ENCODE data around the gene SLC7A10. TPM values are rescaled to one million over a fixed set of nuclear protein-coding genes. Genes with fewer than 3 reads are reported as not detected.

Gene SLC7A10
- total RNA-seq, 1 donor from 2014 or later: 9.0 TPM

DNA sequence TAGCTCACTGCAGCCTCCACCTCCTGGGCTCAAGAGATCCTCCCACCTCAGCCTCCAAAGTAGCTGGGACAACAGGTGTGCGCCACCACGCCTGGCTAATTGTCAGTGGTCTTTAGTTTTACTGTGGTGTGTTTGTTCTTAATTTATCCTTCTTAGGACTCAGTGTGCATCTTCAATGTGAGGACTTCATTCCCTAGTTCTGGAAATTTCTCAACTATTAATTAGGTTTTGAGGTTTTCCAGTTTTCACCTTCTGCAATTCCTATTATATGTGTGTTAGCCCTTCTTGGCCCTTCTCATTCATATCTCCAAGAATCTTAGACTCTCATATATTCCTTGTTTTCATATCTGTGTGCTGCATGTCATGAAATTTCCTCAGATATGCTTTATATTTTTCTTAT lies 32.2 kb upstream of the SLC7A10 start:
- ATAC-seq (no peak), DNase-seq (ENCODE audit: low spot score) (no peak)
- intact Hi-C loops (cut with DNase I): no loop called here

DNA sequence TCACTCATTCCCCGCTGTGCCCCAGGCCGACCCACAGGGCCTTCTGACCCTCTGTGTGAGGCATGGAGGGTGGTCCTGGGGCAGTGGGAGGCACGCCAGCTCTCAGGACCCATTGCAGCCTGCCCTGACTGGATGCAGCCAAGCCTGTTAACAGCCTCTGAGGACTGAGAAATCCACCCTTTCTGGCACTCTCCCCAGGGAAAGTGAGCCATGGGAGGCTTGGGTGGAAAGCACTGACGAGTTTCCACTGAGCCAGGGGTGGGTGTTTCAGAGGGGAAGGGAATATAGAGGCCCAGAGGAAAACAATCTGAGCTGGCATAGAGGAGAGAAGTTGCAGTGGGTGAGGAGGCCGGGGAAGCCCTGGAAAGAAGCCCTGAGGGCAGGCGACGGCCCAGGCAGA lies 30.6 kb upstream of the SLC7A10 start:
- DNase-seq (ENCODE audit: low spot score) (no peak), ATAC-seq (no peak)
- intact Hi-C loops (cut with DNase I): no loop called here

DNA sequence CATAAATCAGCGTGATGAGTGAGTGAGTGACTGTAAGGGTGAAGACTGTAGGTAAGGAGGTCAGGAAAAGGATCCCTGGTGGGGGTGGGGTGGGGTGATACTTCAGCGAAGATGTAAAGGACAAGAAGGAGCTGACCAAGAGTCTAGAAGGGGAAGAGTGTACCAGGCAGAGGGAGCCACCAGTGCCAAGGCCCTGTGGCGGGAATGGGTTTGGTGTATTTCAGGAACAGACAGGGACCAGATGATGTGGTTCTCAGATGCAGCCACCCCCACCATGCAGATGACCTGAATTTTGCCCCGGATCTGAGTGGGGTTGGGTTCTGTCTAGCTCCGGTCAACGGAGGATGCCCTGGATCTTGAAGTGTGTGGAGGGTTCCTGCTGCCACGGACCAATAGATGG lies 30.1 kb upstream of the SLC7A10 start:
- DNase-seq (ENCODE audit: low spot score) (no peak), ATAC-seq (no peak)
- intact Hi-C loops (cut with DNase I): no loop called here

DNA sequence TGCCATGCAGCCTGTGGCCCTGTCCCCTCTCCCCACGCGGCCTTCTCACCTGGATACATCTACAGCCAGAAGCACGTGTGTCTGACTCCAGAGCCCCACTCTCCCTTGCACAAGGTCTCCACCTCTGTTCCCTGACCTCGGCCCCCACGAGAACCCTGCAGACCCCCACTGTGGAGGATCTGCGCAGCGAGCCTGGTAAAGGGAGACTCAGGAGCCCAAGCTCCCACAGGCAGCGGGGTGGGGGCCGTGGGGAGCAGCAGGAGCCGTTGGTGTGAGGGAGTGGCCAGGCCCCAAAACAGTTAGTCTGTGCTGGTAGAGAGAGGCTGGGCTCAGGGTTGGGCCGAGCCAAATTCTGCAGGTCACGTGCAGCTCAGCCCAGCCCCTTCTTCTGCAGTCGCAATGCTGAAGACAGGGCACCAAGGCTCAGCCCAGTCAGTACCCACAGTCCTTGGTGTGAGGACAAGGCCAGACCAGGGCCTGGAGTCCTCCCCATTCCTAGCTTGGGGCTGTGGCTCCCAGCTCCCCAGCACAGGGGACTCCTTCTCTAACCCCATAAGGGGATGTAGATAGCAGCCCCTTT lies 28.7 kb upstream of the SLC7A10 start:
- intact Hi-C loops (cut with DNase I): no loop called here
- ATAC-seq (no peak), DNase-seq (ENCODE audit: low spot score) (no peak)

DNA sequence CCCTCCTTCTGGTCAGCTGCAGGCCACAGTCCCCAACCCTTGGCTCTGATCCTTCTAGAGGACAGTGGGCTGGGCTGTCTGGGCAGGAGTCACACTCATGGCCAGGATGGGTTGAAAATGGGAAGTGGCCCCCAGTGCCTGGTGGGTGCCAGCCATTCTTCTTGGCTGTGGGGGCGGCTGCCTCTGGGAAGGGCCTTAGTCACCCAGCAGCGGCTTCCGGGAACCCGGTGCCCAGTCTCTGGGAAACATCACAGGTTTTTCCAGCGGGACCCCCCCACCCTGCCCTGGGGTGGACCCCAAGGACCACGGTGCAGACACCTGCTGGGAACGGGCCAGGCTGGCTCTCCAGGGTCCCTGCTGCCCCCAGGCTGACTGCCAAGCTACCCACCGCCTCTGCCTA lies 27.3 kb upstream of the SLC7A10 start:
- no peak for DNase-seq (ENCODE audit: low spot score)
- no peak for ATAC-seq
- intact Hi-C loops (cut with DNase I): no loop called here

DNA sequence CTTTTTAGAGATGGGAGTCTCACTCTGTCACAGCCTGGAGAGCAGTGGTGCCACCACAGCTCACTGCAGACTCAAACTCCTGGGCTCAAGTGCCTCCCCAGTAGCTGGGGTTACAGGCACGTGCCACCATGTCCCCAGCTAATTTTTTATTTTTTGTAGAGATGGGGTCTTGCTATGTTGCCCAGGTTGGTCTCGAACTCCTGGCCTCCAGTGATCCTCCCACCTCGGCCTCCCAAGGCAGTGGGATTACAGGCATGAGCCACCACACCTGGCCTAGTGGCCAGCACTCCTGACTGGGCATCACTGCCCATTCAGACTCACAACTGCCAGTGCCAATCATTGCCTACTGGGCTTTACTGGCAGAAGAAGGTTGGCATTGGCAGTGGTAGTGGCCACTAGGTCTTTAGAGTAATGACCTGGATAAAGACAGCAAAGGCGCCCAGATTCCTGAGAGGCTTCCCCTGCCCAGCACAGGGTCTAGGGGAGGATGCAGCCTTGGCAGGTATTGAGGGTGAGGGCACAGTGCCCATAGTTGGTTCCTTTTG lies 26.8 kb upstream of the SLC7A10 start:
- intact Hi-C loops (cut with DNase I): no loop called here
- no peak for ATAC-seq
- no peak for DNase-seq (ENCODE audit: low spot score)

DNA sequence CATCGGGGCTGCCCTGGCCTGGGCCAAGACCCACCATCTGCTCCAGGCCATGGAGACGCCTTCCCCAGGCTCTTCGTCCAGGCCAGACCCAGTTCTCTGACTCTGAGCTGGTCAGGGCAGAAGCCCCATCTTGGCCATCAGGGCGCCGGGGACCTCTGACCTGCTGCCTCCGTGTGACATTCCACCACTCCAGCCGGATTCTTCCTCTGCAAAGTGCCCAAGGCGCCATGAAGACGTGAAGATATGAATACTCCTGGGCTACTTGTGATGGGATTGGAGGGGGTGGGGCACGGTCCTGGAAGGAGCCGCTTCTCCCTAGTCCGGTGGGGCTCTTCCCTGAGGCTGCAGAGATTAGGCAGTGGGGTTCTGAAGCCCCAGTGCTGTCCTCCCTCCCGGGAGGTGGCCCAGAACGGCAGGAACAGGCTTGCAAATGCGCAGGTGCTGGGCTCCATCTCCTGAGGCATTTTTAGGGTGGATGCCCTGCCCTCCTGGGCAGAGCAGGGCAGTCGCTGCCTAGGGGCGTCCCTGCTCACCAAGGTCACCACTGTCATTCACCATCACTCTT lies 26.0 kb upstream of the SLC7A10 start:
- DNase-seq (ENCODE audit: low spot score) (no peak), ATAC-seq (no peak)

DNA sequence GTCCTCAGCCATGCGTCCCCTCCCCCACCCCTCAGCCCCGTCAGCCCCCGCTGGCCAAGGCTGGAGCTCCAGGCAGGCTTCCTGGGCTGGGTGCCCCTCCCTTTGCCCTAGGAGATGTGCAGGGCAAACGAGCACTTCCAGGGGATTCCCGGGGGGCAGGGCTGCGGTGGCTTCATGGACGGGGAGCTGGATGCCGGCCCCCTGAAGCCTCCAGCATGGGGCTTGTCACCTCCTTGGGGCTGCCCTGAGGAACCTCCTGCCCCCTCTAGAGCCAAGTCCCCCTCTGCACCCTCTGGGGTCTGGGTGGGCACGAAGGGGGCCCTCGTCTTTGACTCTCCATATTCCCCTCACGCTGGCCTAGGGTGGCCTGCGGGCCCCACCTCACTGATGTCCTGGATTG lies 25.4 kb upstream of the SLC7A10 start:
- DNase-seq (ENCODE audit: low spot score): no peak
- intact Hi-C loops (cut with DNase I): no loop called here
- ATAC-seq: no peak

More for the DNA sequence above, 26.0 kb upstream of the SLC7A10 start:
- intact Hi-C loops (cut with DNase I): no loop called here

DNA sequence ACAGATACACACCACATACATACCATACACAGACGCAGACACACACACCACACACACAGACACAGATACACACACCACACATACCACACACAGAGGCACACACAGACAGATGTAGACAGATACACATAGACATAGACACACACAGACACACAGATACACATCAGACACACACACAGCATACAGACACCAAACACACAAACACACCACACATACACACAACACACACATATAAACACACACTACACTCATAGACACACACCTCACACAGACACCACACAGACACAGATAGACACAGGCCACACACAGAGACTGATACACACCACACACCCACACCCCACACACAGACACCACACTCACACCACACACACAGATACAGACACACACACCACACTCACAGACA lies 24.9 kb upstream of the SLC7A10 start:
- intact Hi-C loops (cut with DNase I): no loop called here
- DNase-seq (ENCODE audit: low spot score): no peak
- no peak for ATAC-seq

DNA sequence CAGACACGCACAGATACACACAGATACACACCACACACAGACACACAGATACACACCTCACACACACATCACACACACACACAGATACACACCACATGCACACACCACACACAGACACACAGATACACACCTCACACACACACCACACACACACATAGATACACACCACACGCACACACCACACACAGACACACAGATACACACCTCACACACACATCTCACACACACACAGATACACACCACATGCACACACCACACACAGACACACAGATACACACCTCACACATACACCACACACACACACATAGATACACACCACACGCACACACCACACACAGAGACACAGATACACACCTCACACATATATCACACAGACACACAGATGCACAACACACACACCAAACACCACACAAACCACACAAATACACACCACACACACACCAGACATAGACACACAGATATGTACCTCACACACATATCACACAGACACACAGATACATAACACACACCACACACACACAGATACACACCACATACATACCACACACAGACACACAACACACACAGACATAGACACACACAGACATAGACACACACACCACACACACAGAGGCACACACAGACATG lies 24.2 kb upstream of the SLC7A10 start:
- no peak for DNase-seq (ENCODE audit: low spot score)
- intact Hi-C loops (cut with DNase I): no loop called here
- no peak for ATAC-seq

DNA sequence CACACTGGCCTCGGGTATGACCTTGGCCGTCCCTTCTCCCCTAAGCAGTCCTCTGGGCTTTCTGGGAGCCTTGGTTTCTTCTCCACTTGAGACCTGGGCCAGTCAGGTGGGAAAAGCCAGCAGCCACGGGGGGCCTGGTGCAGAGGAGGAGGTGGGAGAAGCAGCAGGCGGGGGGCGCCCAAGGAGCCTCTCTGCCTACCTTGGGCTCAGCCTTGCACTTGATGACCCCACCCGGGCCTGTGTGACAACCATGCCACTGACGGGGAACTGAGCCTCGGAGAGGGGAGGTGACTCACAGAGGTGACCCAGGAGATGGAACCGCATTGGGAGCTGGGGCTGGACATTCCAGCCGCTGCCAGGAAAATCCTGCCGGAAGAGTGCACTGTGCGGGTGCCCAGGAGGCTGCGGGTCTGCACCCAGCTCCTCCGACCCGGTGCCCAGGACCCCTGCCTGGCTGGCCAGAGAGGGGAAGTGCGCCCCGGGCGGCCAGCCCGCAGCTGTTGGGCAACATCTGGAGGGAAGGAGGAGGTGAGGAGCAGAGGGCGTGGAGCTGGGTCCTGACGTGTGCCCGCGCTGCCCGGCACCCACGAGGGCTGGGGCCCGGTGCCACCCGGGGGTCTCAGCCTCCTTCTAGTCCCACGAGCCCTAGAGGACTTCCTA lies 23.4 kb upstream of the SLC7A10 start:
- ATAC-seq (peak; percentile 29), DNase-seq (ENCODE audit: low spot score) (no peak)
- intact Hi-C loops (cut with DNase I): no loop called here

DNA sequence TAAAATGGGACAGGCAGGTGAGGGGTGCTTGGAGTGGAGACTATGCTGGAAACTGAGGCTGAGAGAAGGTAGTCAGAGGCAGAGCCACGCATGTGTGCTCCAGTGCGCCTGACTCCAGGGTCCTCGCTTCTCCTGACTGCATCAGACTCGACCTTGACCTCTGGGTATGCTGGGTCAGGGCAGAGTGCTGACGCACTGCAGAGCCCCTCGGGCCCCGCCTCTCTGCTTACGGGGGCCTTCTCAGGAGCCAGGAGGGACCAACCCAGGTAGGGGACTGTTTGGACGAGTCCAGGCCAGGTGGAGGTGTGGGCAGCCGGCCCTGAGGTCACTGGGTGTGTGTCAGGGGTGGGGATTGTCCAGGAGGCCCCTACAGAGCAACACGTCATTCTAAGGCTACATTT lies 22.9 kb upstream of the SLC7A10 start:
- no peak for DNase-seq (ENCODE audit: low spot score)
- no peak for ATAC-seq
- intact Hi-C loops (cut with DNase I): no loop called here

DNA sequence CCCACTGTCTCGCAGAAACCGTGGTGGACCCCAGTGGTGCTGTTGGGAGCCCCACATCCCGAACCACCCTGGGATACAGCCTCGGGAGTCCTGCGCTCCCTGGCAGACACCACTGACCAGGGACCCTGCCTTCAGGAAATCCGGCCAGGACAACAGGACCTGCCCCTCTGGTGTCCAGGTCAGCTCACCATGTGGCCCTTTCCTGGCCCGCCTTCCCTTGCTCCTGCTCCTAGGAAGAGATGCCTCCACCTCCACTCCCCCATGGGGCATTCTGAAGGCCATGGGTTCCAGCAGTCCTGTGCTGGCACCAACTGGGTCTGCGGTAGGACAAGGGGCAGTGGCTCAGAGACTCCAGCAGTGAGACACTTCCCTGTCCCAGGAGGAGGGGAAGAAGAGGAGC lies 22.5 kb upstream of the SLC7A10 start:
- intact Hi-C loops (cut with DNase I): no loop called here
- DNase-seq (ENCODE audit: low spot score) (no peak), ATAC-seq (no peak)

DNA sequence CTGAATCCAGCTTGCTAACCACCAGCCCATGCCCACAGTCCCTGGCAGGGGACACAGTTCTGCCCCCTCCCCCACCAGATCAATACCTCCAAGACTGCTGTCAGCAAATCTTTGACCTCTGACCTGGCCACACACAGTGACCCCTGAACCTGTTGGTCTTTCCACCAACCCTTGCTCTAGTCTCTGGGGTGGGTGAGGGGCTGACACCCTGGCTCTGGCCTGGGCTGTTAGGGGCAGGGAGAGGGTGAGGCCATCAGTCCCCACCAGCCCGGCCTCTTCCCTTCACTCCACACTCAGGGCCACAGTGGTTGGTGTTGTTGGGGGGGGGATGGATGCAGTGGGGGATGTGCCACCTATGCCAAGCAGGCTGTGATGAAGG lies 21.8 kb upstream of the SLC7A10 start:
- no peak for ATAC-seq
- intact Hi-C loops (cut with DNase I): no loop called here
- DNase-seq (ENCODE audit: low spot score): no peak

DNA sequence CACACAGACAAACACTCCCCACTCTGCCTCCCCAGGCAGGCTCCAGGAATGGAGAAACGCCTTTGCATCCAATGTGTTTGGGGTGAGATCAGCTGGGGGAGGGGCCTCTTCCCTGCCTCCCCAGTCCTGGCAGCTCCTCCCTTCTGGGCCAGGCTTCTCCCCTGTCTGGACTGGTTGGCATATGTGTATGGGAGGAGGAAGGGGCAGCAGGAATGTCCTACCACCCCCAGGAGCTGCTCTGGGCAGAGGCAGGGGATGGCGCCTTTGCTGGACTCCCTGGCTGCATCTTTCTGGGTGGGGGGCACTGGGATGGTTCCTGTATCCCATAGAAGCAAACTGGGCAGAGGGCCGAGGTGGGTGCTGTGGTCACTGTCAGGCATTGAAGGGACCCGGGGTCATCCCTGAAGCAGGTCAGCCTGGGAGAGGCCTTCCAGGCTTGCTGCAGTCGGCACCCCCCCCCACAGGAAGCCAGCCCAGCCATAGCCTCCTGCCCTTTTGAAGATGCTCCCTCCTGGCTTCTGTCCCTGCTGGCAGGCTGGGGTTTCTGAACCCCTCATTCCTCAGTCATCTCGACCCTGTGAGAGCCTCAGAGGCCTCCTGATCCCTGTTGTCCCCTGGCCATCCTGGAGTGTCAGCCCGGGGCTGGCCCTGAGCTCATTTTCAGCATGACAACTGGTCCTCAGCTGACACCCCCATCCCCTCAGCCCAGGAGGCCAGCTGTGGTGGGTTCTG lies 21.2 kb upstream of the SLC7A10 start:
- intact Hi-C loops (cut with DNase I): no loop called here
- no peak for ATAC-seq
- DNase-seq (ENCODE audit: low spot score): no peak

DNA sequence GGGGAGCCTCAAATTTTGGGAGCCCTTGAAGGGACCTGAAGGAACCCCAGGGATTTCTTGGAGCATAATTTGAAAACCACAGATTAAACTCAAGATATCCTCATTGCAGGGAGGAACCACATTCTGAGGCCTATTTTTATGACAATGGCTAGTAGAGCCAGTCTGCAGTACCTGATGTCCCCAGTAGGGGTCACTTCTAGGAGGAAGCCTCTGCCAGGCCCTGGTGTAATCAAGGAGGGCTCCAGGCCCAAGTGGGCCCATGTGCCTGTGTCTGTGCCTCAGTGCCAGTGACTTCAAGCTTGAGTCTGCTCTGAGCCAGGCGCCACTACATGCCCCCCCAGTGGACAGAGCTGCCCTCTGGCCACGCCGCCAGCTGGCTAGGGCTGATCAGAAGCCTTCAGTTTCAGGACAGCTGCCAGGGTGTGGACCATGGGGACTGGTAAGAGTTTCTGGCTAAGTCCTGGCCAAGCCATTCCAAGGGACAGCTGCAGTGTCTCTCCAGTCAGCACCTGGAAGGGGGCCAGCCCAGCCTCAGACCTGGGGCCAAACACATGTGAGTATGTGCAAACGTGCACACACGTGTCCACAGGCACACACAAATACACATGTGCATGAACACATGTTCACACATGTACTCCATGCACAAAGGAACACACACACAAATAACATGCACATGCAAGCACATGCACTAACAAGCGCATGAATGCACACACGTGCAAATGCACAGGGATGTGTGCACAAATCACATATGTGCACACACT lies 20.5 kb upstream of the SLC7A10 start:
- ATAC-seq: peak; percentile 16
- intact Hi-C loops (cut with DNase I): no loop called here

DNA sequence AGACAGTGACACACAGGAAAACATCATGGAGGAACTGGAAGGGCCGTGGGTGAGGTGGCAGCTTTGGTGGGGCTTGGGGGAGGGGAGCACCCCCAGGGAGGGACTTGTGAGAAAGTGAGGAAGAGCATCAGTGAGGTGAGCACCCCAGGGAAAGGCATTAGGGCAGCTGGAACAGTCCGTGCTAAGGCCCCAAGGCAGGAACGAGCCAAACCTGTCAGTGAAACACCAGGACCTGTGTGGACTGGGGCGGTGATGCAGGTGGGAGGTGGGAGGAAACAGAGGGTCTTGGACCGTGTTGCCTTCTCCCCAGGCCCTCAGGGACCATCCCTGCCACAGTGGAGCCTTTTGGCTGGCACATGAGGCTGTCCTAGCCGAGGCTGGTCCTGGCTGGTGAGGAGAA lies 17.3 kb upstream of the SLC7A10 start:
- no peak for DNase-seq (ENCODE audit: low spot score)
- intact Hi-C loops (cut with DNase I): no loop called here
- no peak for ATAC-seq

More for the DNA sequence above, 20.5 kb upstream of the SLC7A10 start:
- DNase-seq (ENCODE audit: low spot score): no peak

DNA sequence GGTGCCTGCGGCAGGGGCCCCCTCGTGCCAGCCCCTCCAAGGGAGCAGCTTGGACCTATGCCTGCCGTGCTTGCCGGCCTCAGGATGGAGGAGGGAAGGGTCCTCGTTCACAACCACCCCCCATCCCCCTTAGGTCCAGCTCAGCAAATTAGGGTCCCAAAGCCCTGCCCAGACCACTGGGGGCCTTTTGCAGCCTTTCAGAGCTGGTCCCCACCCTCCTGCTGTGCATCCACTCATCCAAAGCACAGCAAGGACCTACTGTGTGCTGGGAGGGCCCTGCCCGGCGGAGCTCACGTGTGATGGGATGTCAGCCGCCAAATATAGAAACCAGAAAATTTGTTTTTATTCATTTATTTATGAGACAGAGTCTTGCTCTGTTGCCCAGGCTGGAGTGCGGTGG lies 16.5 kb upstream of the SLC7A10 start:
- intact Hi-C loops (cut with DNase I): no loop called here
- no peak for ATAC-seq
- no peak for DNase-seq (ENCODE audit: low spot score)

DNA sequence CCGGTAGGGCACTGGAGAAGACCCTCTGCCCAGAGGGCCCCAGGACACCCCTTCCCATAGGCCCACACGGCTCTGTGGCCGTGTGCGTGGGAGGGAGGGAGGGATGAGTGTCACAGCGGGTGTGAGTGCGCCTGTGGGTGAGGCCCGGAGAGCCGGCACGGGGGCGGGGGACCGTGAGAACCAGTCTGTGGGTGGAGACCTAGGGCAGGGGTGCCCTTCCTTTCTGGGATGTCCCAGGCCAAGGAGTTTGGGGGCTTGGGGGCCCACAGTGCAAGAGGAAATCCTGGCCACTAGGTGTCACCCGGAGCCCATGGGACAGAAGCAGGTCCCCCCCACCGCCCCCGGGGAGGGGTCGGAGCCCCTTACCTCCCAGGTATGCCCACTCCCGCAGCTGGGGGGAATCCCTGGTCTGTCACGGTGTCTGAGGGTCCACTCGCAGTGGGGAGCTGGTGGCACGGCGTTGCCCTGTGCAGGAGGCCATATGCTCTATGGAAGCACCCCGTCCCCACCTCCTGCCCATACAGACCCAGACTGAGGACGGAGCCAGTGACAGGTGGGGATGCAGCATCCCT lies 16.0 kb upstream of the SLC7A10 start:
- ATAC-seq: peak; percentile 71
- no peak for DNase-seq (ENCODE audit: low spot score)
- intact Hi-C loops (cut with DNase I): no loop called here
